ENCODE measurements around the gene KDM7A. TPM values are rescaled to one million over a fixed set of nuclear protein-coding genes. Genes with fewer than 3 reads are reported as not detected.

KDM7A gene
- total RNA-seq, 1 donor from 2014 or later: 8.4 TPM

- no peak overlapping the region for H3K27ac ChIP-seq (ENCODE audit: low read depth, low read length)
- H3K36me3 ChIP-seq (ENCODE audit: control insufficient read depth in 3 of 3, insufficient read depth in 3 of 3, low read length in 3 of 3): no peaks in the 10 kb centered on the region
- no peak overlapping the region for H3K9ac ChIP-seq (ENCODE audit: low read depth in 1 of 3, low read length in 3 of 3)
- H3K9me3 ChIP-seq (ENCODE audit: control insufficient read depth in 3 of 3, low read length in 3 of 3): peaks cover 0 to 4% (median under 1%) of the 10 kb centered on the region in 3 donors
- H3K4me3 ChIP-seq (ENCODE audit: low read length in 3 of 3): no peak overlapping the region
- no peaks in the 10 kb centered on the region for H3K4me1 ChIP-seq (ENCODE audit: control insufficient read depth in 3 of 3, insufficient read depth in 3 of 3, low read length in 3 of 3)
- H3K27me3 ChIP-seq (ENCODE audit: control insufficient read depth in 3 of 3, insufficient read depth in 3 of 3, low read length in 3 of 3): no peaks in the 10 kb centered on the region
Measured at GRCh38 chr7:140201393-140201792, 24.6 kb upstream of the KDM7A start.

DNA sequence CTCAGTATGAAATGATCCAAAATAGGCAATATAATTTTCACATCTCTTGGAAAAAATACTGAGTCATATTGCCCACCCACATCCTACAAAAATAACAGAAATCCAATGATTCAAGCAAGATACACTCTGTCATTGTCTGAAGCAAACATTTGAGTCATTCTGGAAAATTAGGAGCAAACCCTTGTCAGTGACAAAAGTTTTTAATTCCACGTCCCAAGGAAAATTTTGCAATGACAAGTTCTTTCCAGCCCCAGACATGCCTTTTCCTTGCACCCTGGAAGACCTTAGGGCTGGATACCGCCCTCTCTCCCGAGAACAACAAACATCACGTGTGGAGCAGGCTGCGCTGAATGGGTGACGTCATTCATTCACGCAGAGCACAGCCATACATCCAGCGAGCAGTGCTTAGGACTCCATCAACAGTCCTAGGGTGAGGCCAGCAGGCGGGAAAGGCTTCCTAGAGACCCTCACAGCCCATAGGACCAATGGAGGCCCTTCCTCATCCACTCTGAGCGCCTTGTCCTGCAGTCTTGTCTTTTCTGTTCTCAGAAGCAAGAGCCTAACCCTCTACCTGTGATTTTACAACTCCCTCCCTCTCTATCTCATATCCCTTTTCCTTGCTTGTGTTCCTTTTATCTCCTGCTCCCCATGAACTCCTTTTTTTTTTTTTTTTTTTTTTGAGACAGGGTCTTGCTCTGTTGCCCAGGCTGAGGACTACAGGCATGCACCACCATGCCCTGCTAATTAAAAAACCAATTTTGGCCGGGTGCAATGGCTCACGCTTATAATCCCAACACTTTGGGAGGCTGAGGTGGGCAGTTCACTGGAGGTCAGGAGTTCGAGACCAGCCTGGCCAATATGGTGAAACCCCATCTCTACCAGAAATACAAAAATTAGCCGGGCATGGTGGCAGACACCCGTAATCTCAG lies 23.5 kb upstream of the KDM7A start:
- Histone ChIP-seq H3K9me3 (ENCODE audit: control insufficient read depth in 3 of 3, low read length in 3 of 3) (peaks cover 0 to 4% (median 4%) of the 10 kb centered on the region in 3 donors), H3K9ac (ENCODE audit: low read depth in 1 of 3, low read length in 3 of 3) (no peak overlapping the region), H3K4me1 (ENCODE audit: control insufficient read depth in 3 of 3, insufficient read depth in 3 of 3, low read length in 3 of 3) (no peaks in the 10 kb centered on the region), H3K27me3 (ENCODE audit: control insufficient read depth in 3 of 3, insufficient read depth in 3 of 3, low read length in 3 of 3) (no peaks in the 10 kb centered on the region), H3K36me3 (ENCODE audit: control insufficient read depth in 3 of 3, insufficient read depth in 3 of 3, low read length in 3 of 3) (no peaks in the 10 kb centered on the region), H3K27ac (ENCODE audit: low read depth, low read length) (no peak overlapping the region), H3K4me3 (ENCODE audit: low read length in 3 of 3) (no peak overlapping the region)

GRCh38 chr7:140197938-140198337 lies 21.2 kb upstream of the KDM7A start:
- Histone ChIP-seq H3K4me3 (ENCODE audit: low read length in 3 of 3) (no peak overlapping the region), H3K9ac (ENCODE audit: low read depth in 1 of 3, low read length in 3 of 3) (no peak overlapping the region), H3K36me3 (ENCODE audit: control insufficient read depth in 3 of 3, insufficient read depth in 3 of 3, low read length in 3 of 3) (no peaks in the 10 kb centered on the region), H3K27ac (ENCODE audit: low read depth, low read length) (no peak overlapping the region), H3K4me1 (ENCODE audit: control insufficient read depth in 3 of 3, insufficient read depth in 3 of 3, low read length in 3 of 3) (no peaks in the 10 kb centered on the region), H3K27me3 (ENCODE audit: control insufficient read depth in 3 of 3, insufficient read depth in 3 of 3, low read length in 3 of 3) (no peaks in the 10 kb centered on the region), H3K9me3 (ENCODE audit: control insufficient read depth in 3 of 3, low read length in 3 of 3) (peaks cover 0 to 4% (median 4%) of the 10 kb centered on the region in 3 donors)

DNA sequence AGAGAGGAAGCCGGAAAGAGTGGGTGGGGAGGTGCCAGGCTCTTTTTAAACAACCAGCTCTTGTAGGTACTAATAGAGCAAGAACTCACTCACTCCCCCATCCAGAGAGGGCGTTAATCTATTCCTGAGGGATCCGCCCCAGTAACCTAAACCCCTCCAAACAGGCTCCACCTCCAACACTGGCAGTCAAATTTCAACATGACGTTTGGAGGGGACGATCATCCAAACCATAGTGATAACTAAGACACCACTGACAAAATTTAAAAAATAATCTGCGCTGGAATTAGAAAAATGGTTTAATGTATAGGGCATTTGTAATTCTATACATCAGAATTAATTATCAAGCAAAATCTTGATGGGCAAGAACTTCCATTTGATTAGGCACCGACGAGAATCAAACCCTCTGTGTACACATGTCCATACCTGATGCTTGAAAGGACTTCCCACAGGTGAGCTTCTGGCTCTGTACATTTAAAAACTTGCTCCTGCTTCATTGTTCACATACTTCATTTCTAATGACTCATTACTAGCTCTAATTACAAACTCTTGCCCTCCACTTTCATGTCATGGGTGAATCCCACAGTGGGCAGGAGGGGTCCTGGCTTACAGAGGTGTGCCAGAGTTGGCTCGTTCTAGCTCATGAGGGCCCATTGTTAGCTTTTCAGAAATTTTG lies 20.6 kb upstream of the KDM7A start:
- no peak overlapping the region for H3K9ac ChIP-seq (ENCODE audit: low read depth in 1 of 3, low read length in 3 of 3)
- H3K4me3 ChIP-seq (ENCODE audit: low read length in 3 of 3): no peak overlapping the region
- no peaks in the 10 kb centered on the region for H3K4me1 ChIP-seq (ENCODE audit: control insufficient read depth in 3 of 3, insufficient read depth in 3 of 3, low read length in 3 of 3)
- H3K27me3 ChIP-seq (ENCODE audit: control insufficient read depth in 3 of 3, insufficient read depth in 3 of 3, low read length in 3 of 3): no peaks in the 10 kb centered on the region
- H3K27ac ChIP-seq (ENCODE audit: low read depth, low read length): no peak overlapping the region
- H3K9me3 ChIP-seq (ENCODE audit: control insufficient read depth in 3 of 3, low read length in 3 of 3): peaks cover 0 to 4% (median 4%) of the 10 kb centered on the region in 3 donors
- no peaks in the 10 kb centered on the region for H3K36me3 ChIP-seq (ENCODE audit: control insufficient read depth in 3 of 3, insufficient read depth in 3 of 3, low read length in 3 of 3)

GRCh38 chr7:140196361-140197217 lies 19.8 kb upstream of the KDM7A start:
- Histone ChIP-seq H3K36me3 (ENCODE audit: control insufficient read depth in 3 of 3, insufficient read depth in 3 of 3, low read length in 3 of 3) (no peaks in the 10 kb centered on the region), H3K9ac (ENCODE audit: low read depth in 1 of 3, low read length in 3 of 3) (no peak overlapping the region), H3K9me3 (ENCODE audit: control insufficient read depth in 3 of 3, low read length in 3 of 3) (peaks cover 0 to 4% (median 4%) of the 10 kb centered on the region in 3 donors), H3K4me3 (ENCODE audit: low read length in 3 of 3) (no peak overlapping the region), H3K27me3 (ENCODE audit: control insufficient read depth in 3 of 3, insufficient read depth in 3 of 3, low read length in 3 of 3) (no peaks in the 10 kb centered on the region), H3K4me1 (ENCODE audit: control insufficient read depth in 3 of 3, insufficient read depth in 3 of 3, low read length in 3 of 3) (no peaks in the 10 kb centered on the region), H3K27ac (ENCODE audit: low read depth, low read length) (peak overlapping the region; percentile 18)

DNA sequence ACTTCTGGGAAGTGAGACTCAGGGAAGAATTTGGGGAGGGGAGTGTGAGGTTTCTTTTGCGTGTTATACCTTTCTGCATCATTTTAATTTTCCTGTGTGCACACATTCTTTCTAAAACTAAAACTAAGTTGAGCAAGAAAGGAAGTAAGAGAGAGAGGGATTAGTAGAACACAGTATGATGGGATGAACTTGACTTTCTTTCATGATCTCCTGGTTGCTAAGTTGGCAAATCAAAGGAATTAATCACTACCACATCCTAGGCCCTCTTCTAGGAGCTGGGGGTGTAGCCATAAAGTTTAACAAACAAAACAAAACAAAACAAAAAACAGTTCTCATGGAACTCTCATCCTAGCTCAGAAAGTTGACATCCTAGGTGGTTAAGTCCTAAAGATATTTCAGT lies 19.1 kb upstream of the KDM7A start:
- no peak overlapping the region for H3K9ac ChIP-seq (ENCODE audit: low read depth in 1 of 3, low read length in 3 of 3)
- H3K9me3 ChIP-seq (ENCODE audit: control insufficient read depth in 3 of 3, low read length in 3 of 3): peaks cover 0 to 4% (median 4%) of the 10 kb centered on the region in 3 donors
- H3K4me1 ChIP-seq (ENCODE audit: control insufficient read depth in 3 of 3, insufficient read depth in 3 of 3, low read length in 3 of 3): no peaks in the 10 kb centered on the region
- no peak overlapping the region for H3K4me3 ChIP-seq (ENCODE audit: low read length in 3 of 3)
- no peaks in the 10 kb centered on the region for H3K36me3 ChIP-seq (ENCODE audit: control insufficient read depth in 3 of 3, insufficient read depth in 3 of 3, low read length in 3 of 3)
- H3K27ac ChIP-seq (ENCODE audit: low read depth, low read length): peak overlapping the region; percentile 18
- H3K27me3 ChIP-seq (ENCODE audit: control insufficient read depth in 3 of 3, insufficient read depth in 3 of 3, low read length in 3 of 3): no peaks in the 10 kb centered on the region

DNA sequence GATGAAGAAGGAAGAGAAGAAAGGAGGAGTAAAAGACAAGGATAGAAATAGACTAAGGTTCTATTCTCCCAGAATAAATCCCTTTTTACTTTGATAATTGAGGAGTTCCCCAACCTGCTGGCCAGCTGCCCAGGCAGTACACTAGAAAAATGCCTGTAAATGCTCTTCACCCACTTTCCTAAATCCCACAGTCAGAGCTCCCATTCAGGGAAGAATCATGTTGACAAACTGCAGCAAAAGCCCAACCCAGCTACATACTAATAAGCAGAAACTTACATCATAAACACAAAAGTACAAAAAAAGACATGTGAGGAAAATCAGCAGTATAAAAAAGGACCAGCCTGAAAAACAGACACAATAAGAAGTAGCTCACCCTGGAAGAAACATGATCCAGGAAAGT lies 15.8 kb upstream of the KDM7A start:
- peaks cover 0 to 4% (median 4%) of the 10 kb centered on the region in 3 donors for H3K9me3 ChIP-seq (ENCODE audit: control insufficient read depth in 3 of 3, low read length in 3 of 3)
- H3K27ac ChIP-seq (ENCODE audit: low read depth, low read length): no peak overlapping the region
- no peak overlapping the region for H3K9ac ChIP-seq (ENCODE audit: low read depth in 1 of 3, low read length in 3 of 3)
- no peak overlapping the region for H3K4me3 ChIP-seq (ENCODE audit: low read length in 3 of 3)
- H3K4me1 ChIP-seq (ENCODE audit: control insufficient read depth in 3 of 3, insufficient read depth in 3 of 3, low read length in 3 of 3): no peaks in the 10 kb centered on the region
- no peaks in the 10 kb centered on the region for H3K27me3 ChIP-seq (ENCODE audit: control insufficient read depth in 3 of 3, insufficient read depth in 3 of 3, low read length in 3 of 3)
- no peaks in the 10 kb centered on the region for H3K36me3 ChIP-seq (ENCODE audit: control insufficient read depth in 3 of 3, insufficient read depth in 3 of 3, low read length in 3 of 3)

- no peaks in the 10 kb centered on the region for H3K36me3 ChIP-seq (ENCODE audit: control insufficient read depth in 3 of 3, insufficient read depth in 3 of 3, low read length in 3 of 3)
- H3K9me3 ChIP-seq (ENCODE audit: control insufficient read depth in 3 of 3, low read length in 3 of 3): peaks cover 0 to 4% (median 4%) of the 10 kb centered on the region in 3 donors
- no peak overlapping the region for H3K27ac ChIP-seq (ENCODE audit: low read depth, low read length)
- H3K27me3 ChIP-seq (ENCODE audit: control insufficient read depth in 3 of 3, insufficient read depth in 3 of 3, low read length in 3 of 3): no peaks in the 10 kb centered on the region
- no peak overlapping the region for H3K9ac ChIP-seq (ENCODE audit: low read depth in 1 of 3, low read length in 3 of 3)
- no peak overlapping the region for H3K4me3 ChIP-seq (ENCODE audit: low read length in 3 of 3)
- H3K4me1 ChIP-seq (ENCODE audit: control insufficient read depth in 3 of 3, insufficient read depth in 3 of 3, low read length in 3 of 3): no peaks in the 10 kb centered on the region
Measured at GRCh38 chr7:140192176-140192575, 15.4 kb upstream of the KDM7A start.

- no peak overlapping the region for H3K9ac ChIP-seq (ENCODE audit: low read depth in 1 of 3, low read length in 3 of 3)
- H3K4me1 ChIP-seq (ENCODE audit: control insufficient read depth in 3 of 3, insufficient read depth in 3 of 3, low read length in 3 of 3): no peaks in the 10 kb centered on the region
- H3K36me3 ChIP-seq (ENCODE audit: control insufficient read depth in 3 of 3, insufficient read depth in 3 of 3, low read length in 3 of 3): no peaks in the 10 kb centered on the region
- H3K27ac ChIP-seq (ENCODE audit: low read depth, low read length): no peak overlapping the region
- no peaks in the 10 kb centered on the region for H3K27me3 ChIP-seq (ENCODE audit: control insufficient read depth in 3 of 3, insufficient read depth in 3 of 3, low read length in 3 of 3)
- no peaks in the 10 kb centered on the region for H3K9me3 ChIP-seq (ENCODE audit: control insufficient read depth in 3 of 3, low read length in 3 of 3)
- no peak overlapping the region for H3K4me3 ChIP-seq (ENCODE audit: low read length in 3 of 3)
Measured at GRCh38 chr7:140190588-140190987, 13.8 kb upstream of the KDM7A start.
